Right lobe of liver (tissue), 6 donors: Measurements from ENCODE around the gene LCLAT1. TPM values are rescaled to one million over a fixed set of nuclear protein-coding genes. Genes with fewer than 3 reads are reported as not detected.

Experiments used
- ATAC-seq, 4 donors: fragments of 200-7000 bp; cut with Tn5 transposase; one replicate each; pipeline ENCODE4 v1.9.1; 2020; ENCODE audit warnings: mild to moderate bottlenecking in 4 of 4, moderate library complexity in 4 of 4
- DNase-seq, 3 donors: peaks; one replicate each; pipeline ENCODE4 v3.0.0-alpha.2; 2020
- H3K27ac ChIP-seq, 3 donors: fragments of 200-600 bp; one replicate each; pipeline ENCODE4 v1.8.0; 2022
- H3K27me3 ChIP-seq, 2 donors: fragments of 200-600 bp; one replicate each; pipeline ENCODE4 v1.8.0; 2022
- H3K36me3 ChIP-seq, 4 donors: fragments of 200-600 bp; sonication (generic) in 1 of 4; one replicate each; pipeline versions ENCODE4 v1.5.1 to v1.8.0; 2017 to 2022; ENCODE audit warnings: control low read depth in 1 of 4
- H3K4me1 ChIP-seq, 4 donors: fragments of 200-600 bp; sonication (generic) in 1 of 4; one replicate each; pipeline versions ENCODE4 v1.5.1 to v1.8.0; 2017 to 2022; ENCODE audit warnings: control low read depth in 1 of 4
- H3K4me3 ChIP-seq, 3 donors: fragments of 200-600 bp; one replicate each; pipeline ENCODE4 v1.8.0; 2022
- H3K9me3 ChIP-seq, 4 donors: fragments of 200-600 bp; sonication (generic) in 1 of 4; one replicate each; pipeline versions ENCODE4 v1.5.1 to v1.8.0; 2017 to 2022; ENCODE audit warnings: control low read depth in 1 of 4
- CTCF ChIP-seq, 4 donors: fragments of 200-600 bp in 3 of 4; fragments of 450-650 bp in 1 of 4; IDR thresholded peaks; one replicate each; pipeline versions ENCODE4 v1.5.1 to v1.8.0; 2016 to 2022; ENCODE audit warnings: antibody characterized with exemption in 4 of 4, mild to moderate bottlenecking in 2 of 4
- POLR2A ChIP-seq: fragments of 450-650 bp; IDR thresholded peaks from one replicate; pipeline ENCODE4 v1.6.1; 2017; ENCODE audit warnings: antibody characterized with exemption, mild to moderate bottlenecking
- WGBS: methylation state at CpG from one replicate; pipeline ENCODE4 v1.1.6; 2018; ENCODE audit warnings: low coverage, low lambda C conversion rate; ENCODE audit not compliant: insufficient coverage; ENCODE audit errors: missing lambda C conversion rate; 5-methylcytosine and 5-hydroxymethylcytosine counted together
- intact Hi-C, 2 donors: fragments of 100-400 bp; cut with DNase I; formaldehyde crosslinking; loops; one replicate each; pipeline versions ENCODE4 v1.11.2 to v1.14.1; 2022
- total RNA-seq, 6 experiments: library from RNA; depleted of rRNA in 2 of 6; stranded (reverse); fragments of >200 nt in 2 of 6; fragmentation: NEBNext Ultra II Directional in 3 of 6; extraction: Animal tissue kit (Norgen Biotek cat#: 25700) in 3 of 6; gene quantifications; one replicate each; pipeline versions ENCODE4 v1.1.0 to v1.2.4, GENCODE V29; 2016 to 2023
- donor health status: DM: no; HTN: yes; CAD: no.
- donor health status: DM: no; HTN: no; CAD: no.
- donor health status: DM: no; HTN: no; CAD: no.
- donor health status: DM: no; HTN: yes; CAD: no.
- donor health status: DM: no; HTN: yes; CAD: no.

The LCLAT1 gene
- total RNA-seq, 6 experiments from 2014 or later: 11.1 to 14.0 (median 12.0) TPM

GRCh38 chr2:30484995-30485394 is 37.9 kb downstream of the LCLAT1 start:
- H3K27ac ChIP-seq: no peak overlapping the region
- no peaks in the 10 kb centered on the region for H3K4me1 ChIP-seq
- ATAC-seq: no peak
- no peak for DNase-seq
- H3K27me3 ChIP-seq: no peaks in the 10 kb centered on the region
- TF ChIP-seq POLR2A (no peak), CTCF (IDR thresholded peaks at IDR 0.05) (no peak)
- no peaks in the 10 kb centered on the region for H3K36me3 ChIP-seq
- no peaks in the 10 kb centered on the region for H3K9me3 ChIP-seq
- intact Hi-C loops: no loop called here
- H3K4me3 ChIP-seq: no peak overlapping the region
- 83% methylated on average over 4 of the region's 4 CpGs for WGBS

- no peaks in the 10 kb centered on the region for H3K27me3 ChIP-seq
- no peak overlapping the region for H3K27ac ChIP-seq
- intact Hi-C loops: no loop called here
- no peaks in the 10 kb centered on the region for H3K4me1 ChIP-seq
- no peaks in the 10 kb centered on the region for H3K36me3 ChIP-seq
- TF ChIP-seq CTCF (IDR thresholded peaks at IDR 0.05): no peak
- no peaks in the 10 kb centered on the region for H3K9me3 ChIP-seq
- DNase-seq: no peak
- ATAC-seq: no peak
- H3K4me3 ChIP-seq: no peak overlapping the region
Observed at GRCh38 chr2:30486655-30487054, 39.6 kb downstream of the LCLAT1 start.

GRCh38 chr2:30487603-30488002 is 40.6 kb downstream of the LCLAT1 start:
- H3K4me1 ChIP-seq: no peaks in the 10 kb centered on the region
- DNase-seq: no peak
- no peaks in the 10 kb centered on the region for H3K27me3 ChIP-seq
- no peak overlapping the region for H3K4me3 ChIP-seq
- no peak for ATAC-seq
- no peaks in the 10 kb centered on the region for H3K36me3 ChIP-seq
- no peak overlapping the region for H3K27ac ChIP-seq
- intact Hi-C loops: no loop called here
- H3K9me3 ChIP-seq: no peaks in the 10 kb centered on the region
- no peak for TF ChIP-seq POLR2A
- TF ChIP-seq CTCF (IDR thresholded peaks at IDR 0.05): no peak

GRCh38 chr2:30488012-30488659 is 41.1 kb downstream of the LCLAT1 start:
- no peak for DNase-seq
- peak in 3 of 4 donors; percentile 32 to 55 (median 51) for ATAC-seq
- Histone ChIP-seq H3K9me3 (no peaks in the 10 kb centered on the region), H3K4me3 (no peak overlapping the region), H3K4me1 (no peaks in the 10 kb centered on the region), H3K27ac (no peak overlapping the region), H3K36me3 (no peaks in the 10 kb centered on the region), H3K27me3 (no peaks in the 10 kb centered on the region)
- TF ChIP-seq CTCF (IDR thresholded peaks at IDR 0.05): no peak
- TF ChIP-seq POLR2A: no peak
- WGBS: 29% methylated on average over 1 of the region's 1 CpG
- intact Hi-C loops: no loop called here

GRCh38 chr2:30491225-30491624 is 44.2 kb downstream of the LCLAT1 start:
- ATAC-seq (no peak), DNase-seq (no peak)
- TF ChIP-seq POLR2A: no peak
- no peak for TF ChIP-seq CTCF (IDR thresholded peaks at IDR 0.05)
- Histone ChIP-seq H3K4me3 (no peak overlapping the region), H3K9me3 (no peaks in the 10 kb centered on the region), H3K36me3 (no peaks in the 10 kb centered on the region), H3K4me1 (no peaks in the 10 kb centered on the region), H3K27ac (no peak overlapping the region), H3K27me3 (no peaks in the 10 kb centered on the region)
- WGBS: 75% methylated on average over 1 of the region's 1 CpG
- intact Hi-C loops: no loop called here
